ENCODE data around the gene NFIA. TPM values are rescaled to one million over a fixed set of nuclear protein-coding genes. Genes with fewer than 3 reads are reported as not detected.

The NFIA gene
- total RNA-seq, 1 experiment from 2014 or later: 0.35 TPM

DNA sequence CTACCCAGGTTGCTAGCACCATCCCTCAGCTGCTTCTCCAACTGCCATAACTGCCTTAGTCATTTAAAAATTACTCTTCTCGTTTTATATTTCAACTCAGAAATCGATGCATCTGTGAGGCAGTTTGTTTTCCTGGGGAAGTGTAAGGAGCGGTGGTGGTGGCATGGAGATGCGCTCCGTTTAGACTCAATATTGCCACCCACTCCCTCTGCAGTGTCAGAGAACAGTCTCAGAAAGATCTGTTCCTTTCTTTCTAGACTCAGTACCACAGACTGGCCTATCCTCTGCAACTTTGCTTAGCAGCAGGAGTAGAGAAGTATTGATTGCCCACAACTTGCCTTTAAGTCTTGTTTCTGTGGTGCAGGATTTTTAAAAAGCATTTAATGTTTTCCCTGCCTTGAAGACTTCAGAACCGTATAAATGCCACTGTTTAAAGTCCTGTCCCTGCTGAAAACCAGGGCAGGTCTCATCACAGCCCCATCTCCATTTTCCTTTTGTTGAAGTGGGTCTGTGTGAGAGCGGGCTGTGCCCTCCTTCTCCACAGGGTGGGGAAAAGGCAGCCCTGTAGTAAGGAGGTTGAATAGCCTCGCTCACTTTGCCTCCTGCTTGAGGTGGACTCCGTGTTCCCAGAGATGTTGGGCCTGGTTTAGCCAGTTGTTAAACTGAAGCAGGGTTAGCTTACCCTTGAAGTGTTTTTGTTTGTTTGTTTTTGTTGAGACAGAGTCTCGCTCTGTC is 105.2 kb downstream of the NFIA start:
- Histone ChIP-seq H4K5ac (ENCODE audit: insufficient read length, low read depth, low read length) (no peak overlapping the region), H2BK20ac (ENCODE audit: low read depth, low read length, poor library complexity, severe bottlenecking) (no peak overlapping the region), H4K20me1 (ENCODE audit: control insufficient read depth, insufficient read depth, insufficient read length) (no peaks in the 10 kb centered on the region), H3K9me3 (ENCODE audit: control insufficient read depth, low read depth, low read length) (no peaks in the 10 kb centered on the region), H3K9ac (ENCODE audit: extremely low read depth, insufficient read length, low read length) (no peak overlapping the region), H2BK5ac (ENCODE audit: insufficient read length, low read length) (no peak overlapping the region), H3K27me3 (ENCODE audit: insufficient read depth, low read length) (no peaks in the 10 kb centered on the region), H3K14ac (ENCODE audit: insufficient read depth, low read length) (no peak overlapping the region), H3K18ac (ENCODE audit: insufficient read length, low read depth, low read length) (no peak overlapping the region), H3K27ac (ENCODE audit: insufficient read length, low read depth, low read length) (no peak overlapping the region), H3K4me2 (ENCODE audit: insufficient read depth, insufficient read length, low read length) (no peak overlapping the region), H4K8ac (replicated peaks; ENCODE audit: insufficient read length, low read depth, low read length) (no peak overlapping the region), H4K91ac (ENCODE audit: insufficient read length, low read depth, low read length) (no peak overlapping the region), H3K4me1 (ENCODE audit: insufficient read depth, low read length) (no peaks in the 10 kb centered on the region), H2BK12ac (ENCODE audit: insufficient read length, low read depth, low read length) (no peak overlapping the region), H3K23ac (ENCODE audit: insufficient read length, low read depth, low read length) (no peak overlapping the region), H3T11ph (ENCODE audit: low read length) (no peak overlapping the region), H2BK15ac (ENCODE audit: low read depth, low read length) (no peak overlapping the region), H3K23me2 (ENCODE audit: insufficient read length, low read depth, low read length, poor library complexity, severe bottlenecking) (no peaks in the 10 kb centered on the region), H3K4ac (ENCODE audit: low read depth, low read length) (no peak overlapping the region), H2BK120ac (ENCODE audit: low read depth, low read length, poor library complexity, severe bottlenecking) (no peak overlapping the region), H3K79me2 (ENCODE audit: insufficient read depth, low read length) (no peaks in the 10 kb centered on the region), H3K56ac (ENCODE audit: insufficient read length, low read depth, low read length) (no peak overlapping the region), H2AK5ac (ENCODE audit: insufficient read length, low read length) (no peak overlapping the region), H3K79me1 (ENCODE audit: insufficient read depth, low read depth, low read length, poor library complexity, severe bottlenecking) (no peaks in the 10 kb centered on the region), H2AFZ (ENCODE audit: low read length) (no peak overlapping the region)
- TF ChIP-seq, protein P1, sequence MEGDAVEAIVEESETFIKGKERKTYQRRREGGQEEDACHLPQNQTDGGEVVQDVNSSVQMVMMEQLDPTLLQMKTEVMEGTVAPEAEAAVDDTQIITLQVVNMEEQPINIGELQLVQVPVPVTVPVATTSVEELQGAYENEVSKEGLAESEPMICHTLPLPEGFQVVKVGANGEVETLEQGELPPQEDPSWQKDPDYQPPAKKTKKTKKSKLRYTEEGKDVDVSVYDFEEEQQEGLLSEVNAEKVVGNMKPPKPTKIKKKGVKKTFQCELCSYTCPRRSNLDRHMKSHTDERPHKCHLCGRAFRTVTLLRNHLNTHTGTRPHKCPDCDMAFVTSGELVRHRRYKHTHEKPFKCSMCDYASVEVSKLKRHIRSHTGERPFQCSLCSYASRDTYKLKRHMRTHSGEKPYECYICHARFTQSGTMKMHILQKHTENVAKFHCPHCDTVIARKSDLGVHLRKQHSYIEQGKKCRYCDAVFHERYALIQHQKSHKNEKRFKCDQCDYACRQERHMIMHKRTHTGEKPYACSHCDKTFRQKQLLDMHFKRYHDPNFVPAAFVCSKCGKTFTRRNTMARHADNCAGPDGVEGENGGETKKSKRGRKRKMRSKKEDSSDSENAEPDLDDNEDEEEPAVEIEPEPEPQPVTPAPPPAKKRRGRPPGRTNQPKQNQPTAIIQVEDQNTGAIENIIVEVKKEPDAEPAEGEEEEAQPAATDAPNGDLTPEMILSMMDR (conservative IDR thresholded peaks at IDR 0.05): no peak
- no peak for DNase-seq
- Mint-ChIP-seq H3K4me1 (peaks cover 14 to 18% of the 10 kb centered on the region in 2 experiments), H3K4me3 (no peak overlapping the region), H3K27ac (peak overlapping the region in 1 of 3 experiments; percentile 50; a peak in 1 of 7 replicates), H3K36me3 (ENCODE audit: insufficient read depth in 1 of 3, low read depth in 3 of 3) (no peaks in the 10 kb centered on the region), H3K27me3 (ENCODE audit: low read depth) (no peaks in the 10 kb centered on the region), H3K9me3 (no peaks in the 10 kb centered on the region)
- WGBS (ENCODE audit: extremely low coverage, insufficient read length, low lambda C conversion rate): no CpG with 5 or more reads among the region's 10 CpGs

Measured in H9 (cell line).